22Rv1 (cell line): ENCODE data around the gene GPR21.

Experiments
- H3K27ac ChIP-seq: fragments of 450-650 bp; 2 replicates; pipeline ENCODE4 v1.5.1; 2017
- CTCF ChIP-seq: fragments of 450-650 bp; IDR thresholded peaks from 2 replicates; pipeline ENCODE4 v1.5.1; 2017; ENCODE audit warnings: mild to moderate bottlenecking
- ZFX ChIP-seq: fragments of 450-650 bp; IDR thresholded peaks from 2 replicates; pipeline ENCODE4 v1.6.1; 2017; ENCODE audit warnings: antibody characterized with exemption, borderline replicate concordance

The GPR21 gene

DNA sequence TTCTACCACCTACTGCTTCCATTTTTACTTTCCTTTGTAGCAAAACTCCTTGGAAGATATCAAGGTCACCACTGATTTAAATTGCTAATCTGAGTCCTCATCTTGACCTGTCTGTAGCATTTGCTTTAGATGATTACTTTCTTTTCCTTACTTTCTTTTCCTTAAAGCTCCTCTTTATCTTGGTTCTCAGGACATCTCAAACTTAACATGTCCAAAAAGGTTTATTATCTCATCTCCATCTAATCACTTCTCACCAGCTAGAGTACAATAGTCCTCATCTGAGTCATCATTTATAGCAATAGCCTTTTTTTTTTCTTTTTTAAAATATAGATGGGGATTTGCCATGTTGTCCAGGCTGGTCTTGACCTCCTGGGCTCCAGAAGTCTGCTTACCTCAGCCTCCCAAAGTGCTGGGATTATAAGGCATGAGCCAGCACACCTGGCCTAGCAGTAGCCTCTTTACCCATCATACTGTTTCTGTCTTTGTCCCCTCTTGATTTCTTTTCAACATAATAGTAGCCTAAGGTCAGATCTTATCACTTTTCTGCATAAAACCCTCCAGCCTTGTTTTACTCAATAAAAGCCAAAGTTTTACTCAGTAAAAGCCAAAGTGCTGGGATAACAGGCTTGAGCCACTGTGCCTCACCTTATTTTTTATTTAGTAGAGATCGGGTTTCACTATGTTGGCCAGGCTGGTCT lies 32.9 kb upstream of the GPR21 start:
- no peak overlapping the region for H3K27ac ChIP-seq
- TF ChIP-seq ZFX (no peak), CTCF (no peak)

DNA sequence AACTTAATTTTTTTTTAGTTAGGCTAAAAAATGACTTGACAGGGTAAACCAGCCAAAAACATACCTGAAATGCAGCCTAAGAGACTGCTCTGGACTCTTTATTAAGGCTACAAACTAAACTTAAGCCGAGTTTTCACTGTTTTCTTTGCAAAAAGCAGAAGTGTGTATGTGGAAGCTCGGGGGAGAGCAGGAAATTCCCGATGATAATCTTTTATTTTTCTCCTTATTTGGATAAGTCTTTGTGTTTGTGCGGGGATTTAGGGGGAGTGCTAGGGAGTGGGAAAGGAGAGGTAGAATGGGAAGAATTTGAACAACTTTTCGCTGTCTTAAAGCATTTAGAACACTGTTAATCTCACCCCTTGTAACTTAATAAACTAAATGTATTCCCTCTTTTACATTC lies 30.7 kb upstream of the GPR21 start:
- no peak overlapping the region for H3K27ac ChIP-seq
- no peak for TF ChIP-seq CTCF
- no peak for TF ChIP-seq ZFX

DNA sequence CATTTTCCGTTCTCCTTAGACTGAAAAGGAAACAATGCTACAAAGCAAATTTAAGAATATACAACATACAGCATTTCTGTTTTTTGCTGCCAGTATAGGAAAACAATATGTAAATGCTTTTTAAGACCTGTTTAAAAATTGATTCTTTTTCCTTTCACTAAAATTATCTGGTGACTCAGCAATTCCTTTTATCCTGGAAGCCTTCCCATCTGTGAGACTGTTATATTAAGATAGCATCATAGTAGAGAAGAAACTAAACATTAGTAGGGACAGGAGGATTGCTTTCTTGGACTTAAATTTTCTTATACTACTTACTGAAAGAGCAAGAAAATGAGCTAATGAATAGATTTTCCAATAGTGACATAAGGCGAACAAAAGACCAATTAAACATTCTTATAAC lies 30.0 kb upstream of the GPR21 start:
- H3K27ac ChIP-seq, result no peak overlapping the region
- no peak for TF ChIP-seq ZFX
- no peak for TF ChIP-seq CTCF

- TF ChIP-seq CTCF (no peak), ZFX (no peak)
- no peak overlapping the region for H3K27ac ChIP-seq
Observed at GRCh38 chr9:123005964-123006363, 27.5 kb upstream of the GPR21 start.

DNA sequence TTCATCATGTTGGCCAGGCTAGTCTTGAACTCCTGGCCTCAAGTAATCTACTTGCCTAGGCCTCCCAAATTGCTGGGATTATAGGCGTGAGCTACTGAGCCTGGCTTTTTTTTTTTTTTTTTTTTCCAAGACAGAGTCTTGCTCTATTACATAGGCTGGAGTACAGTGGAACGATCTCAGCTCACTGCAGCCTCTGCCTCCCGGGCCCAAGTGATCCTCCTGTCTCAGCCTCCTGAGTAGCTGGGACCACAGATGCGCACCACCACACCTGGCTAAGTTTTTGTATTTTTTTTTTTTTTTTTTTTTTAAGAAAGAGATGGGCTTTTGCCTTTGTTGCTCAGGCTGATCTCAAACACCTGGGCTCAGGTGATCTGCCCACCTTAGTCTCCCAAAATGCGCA lies 26.2 kb upstream of the GPR21 start:
- H3K27ac ChIP-seq, result no peak overlapping the region
- TF ChIP-seq ZFX, result no peak
- TF ChIP-seq CTCF, result no peak

DNA sequence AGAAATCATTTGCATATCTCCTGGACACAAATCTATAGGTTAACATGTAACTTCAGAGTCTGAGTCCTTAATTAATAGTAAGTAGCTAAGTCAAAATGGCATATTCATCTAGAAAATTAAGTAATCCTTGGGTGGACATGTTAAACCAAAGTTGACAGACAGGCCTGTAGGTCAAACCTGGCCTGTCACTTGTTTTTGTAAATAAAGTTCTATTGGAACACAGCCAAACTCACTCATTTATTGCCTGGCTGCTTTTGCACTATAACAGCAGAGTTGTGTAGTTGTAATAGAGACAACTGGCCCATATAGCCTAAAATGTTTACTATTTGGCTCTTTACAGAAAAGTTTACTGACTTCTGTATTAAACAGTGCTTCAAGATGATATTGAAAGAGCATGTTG lies 24.6 kb upstream of the GPR21 start:
- no peak overlapping the region for H3K27ac ChIP-seq
- no peak for TF ChIP-seq CTCF
- TF ChIP-seq ZFX, result no peak

DNA sequence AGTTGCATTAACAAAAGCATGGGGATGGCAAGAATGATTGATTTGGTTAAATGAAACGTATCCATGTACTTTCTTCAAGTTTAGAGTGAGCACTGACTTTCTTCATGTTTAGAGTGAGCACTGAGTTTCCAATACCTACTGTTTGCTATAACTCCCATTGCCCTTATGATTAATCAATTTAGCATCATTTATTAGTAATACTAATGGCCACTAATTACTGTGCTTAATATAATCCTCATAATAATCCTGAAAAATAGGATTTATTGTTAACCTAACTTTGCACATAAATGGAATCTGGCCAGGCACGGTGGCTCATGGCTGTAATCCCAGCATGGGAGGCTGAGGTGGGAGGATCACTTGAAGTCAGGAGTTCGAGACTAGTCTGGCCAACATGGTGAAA lies 22.1 kb upstream of the GPR21 start:
- no peak overlapping the region for H3K27ac ChIP-seq

DNA sequence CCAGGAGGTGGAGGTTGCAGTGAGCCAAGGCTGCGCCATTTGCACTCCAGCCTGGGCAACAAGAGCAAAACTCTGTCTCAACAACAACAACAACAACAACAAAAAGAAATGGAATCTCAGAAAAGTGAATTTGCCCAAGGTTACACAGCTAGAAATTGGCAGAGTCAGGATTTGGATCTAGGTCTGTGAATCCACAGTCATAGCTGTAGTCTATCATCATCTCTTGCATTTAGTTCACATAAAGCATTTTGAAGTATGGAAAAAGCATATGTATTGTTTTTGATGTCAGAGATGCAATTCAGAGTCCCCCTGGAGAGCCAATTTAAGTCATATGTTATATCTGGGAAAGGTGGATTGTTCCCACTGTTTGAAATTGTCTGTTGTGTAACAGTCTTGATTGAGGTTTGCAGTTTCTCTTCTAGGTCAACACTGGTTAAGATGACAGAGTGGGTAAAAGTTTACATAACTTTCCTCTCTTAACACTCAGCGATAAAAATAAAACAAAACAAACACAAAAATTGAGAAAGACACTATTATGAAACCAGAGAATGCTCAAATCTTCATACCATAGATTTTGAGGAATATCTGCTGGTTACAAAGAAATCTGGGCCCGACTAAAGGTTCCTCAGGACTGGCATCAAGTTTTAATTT lies 21.5 kb upstream of the GPR21 start:
- H3K27ac ChIP-seq, result no peak overlapping the region
- TF ChIP-seq ZFX (no peak), CTCF (no peak)

More for the DNA sequence above, 22.1 kb upstream of the GPR21 start:
- TF ChIP-seq ZFX, result no peak
